Kidney (tissue), 14 donors: ENCODE data around the gene SPON1. TPM values are rescaled to one million over a fixed set of nuclear protein-coding genes. Genes with fewer than 3 reads are reported as not detected.

ENCODE experiments used
- DNase-seq, 5 donors: peaks; one replicate each; pipeline ENCODE4 v3.0.0-alpha.2; 2013 to 2020
- FAIRE-seq: peaks from 2 replicates; lab custom pipeline; 2012; peaks lifted over from hg19 to GRCh38; lab: Jason Lieb, UNC
- H3K27ac ChIP-seq, 2 donors: one replicate each; pipeline ENCODE4 v1.7.0; 2013; ENCODE audit warnings: low read depth in 2 of 2, low read length in 2 of 2, inconsistent platforms in 1 of 2
- H3K27me3 ChIP-seq: one replicate; pipeline ENCODE4 v1.7.1; 2013; ENCODE audit warnings: low read length, inconsistent platforms; ENCODE audit not compliant: control insufficient read depth, insufficient read depth
- H3K36me3 ChIP-seq, 3 donors: one replicate each; pipeline versions ENCODE4 v1.7.0 to v1.7.1; 2013; ENCODE audit warnings: low read length in 3 of 3, control low read depth in 1 of 3, inconsistent platforms in 1 of 3; ENCODE audit not compliant: insufficient read depth in 3 of 3, control insufficient read depth in 2 of 3
- H3K4me1 ChIP-seq, 3 donors: one replicate each; pipeline versions ENCODE4 v1.7.0 to v1.7.1; 2013; ENCODE audit warnings: low read length in 3 of 3, inconsistent platforms in 1 of 3, low read depth in 1 of 3; ENCODE audit not compliant: control insufficient read depth in 2 of 3, insufficient read depth in 2 of 3
- H3K4me3 ChIP-seq, 3 donors: one replicate each; pipeline versions ENCODE4 v1.7.0 to v1.8.1; 2013; ENCODE audit warnings: low read length in 3 of 3, control low read depth in 1 of 3, inconsistent platforms in 1 of 3
- H3K9ac ChIP-seq, 3 donors: one replicate each; pipeline versions ENCODE4 v1.7.0 to v1.7.1; 2013; ENCODE audit warnings: low read length in 3 of 3, control low read depth in 1 of 3, inconsistent platforms in 1 of 3
- H3K9me3 ChIP-seq, 3 donors: one replicate each; pipeline versions ENCODE4 v1.7.0 to v1.7.1; 2013; ENCODE audit warnings: low read length in 3 of 3, control low read depth in 1 of 3, inconsistent platforms in 1 of 3; ENCODE audit not compliant: control insufficient read depth in 2 of 3, insufficient read depth in 1 of 3
- CTCF ChIP-seq: IDR thresholded peaks from 3 replicates; pipeline ENCODE4 v1.5.1; 2012; ENCODE audit warnings: mild to moderate bottlenecking, moderate library complexity, borderline replicate concordance; ENCODE audit not compliant: insufficient read depth; ENCODE audit errors: extremely low read depth
- intact Hi-C: fragments of 100-400 bp; cut with DNase I; formaldehyde crosslinking; loops from one replicate; pipeline ENCODE4 v1.11.1; 2022
- polyA plus RNA-seq: library from polyadenylated mRNA; stranded (reverse); fragments of 350-450 nt; fragmentation: Illumina TruSeq; extraction: RNeasy Lipid Tissue Mini Kit (QIAGEN cat#74804); gene quantifications from one replicate; pipeline ENCODE4 v1.2.3, GENCODE V29; 2014; ENCODE audit warnings: low read depth, low replicate concordance; ENCODE audit not compliant: insufficient read depth
- total RNA-seq: library from RNA; stranded (reverse); fragmentation: NEBNext Ultra II Directional; extraction: Animal tissue kit (Norgen Biotek cat#: 25700); gene quantifications from one replicate; pipeline ENCODE4 v1.2.1, GENCODE V29; 2021
- donor health status: control.
- donor health status: control.
- donor health status: control.
- donor health status: control.
- donor health status: control.
- donor health status: DM: yes; HTN: yes; CAD: no.
- donor health status: Normal renal cell carcinoma (clear cell type).

The SPON1 gene
- total and polyA plus RNA-seq, 2 donors from 2014 or later: 3.8 to 77.9 TPM

GRCh38 chr11:14065141-14065540, 102.6 kb downstream of the SPON1 start:
- FAIRE-seq (no peak), DNase-seq (no peak)
- intact Hi-C loops: no loop called here
- H3K4me3 ChIP-seq: no peak overlapping the region
- H3K36me3 ChIP-seq: no peaks in the 10 kb centered on the region
- no peaks in the 10 kb centered on the region for H3K4me1 ChIP-seq
- no peak overlapping the region for H3K9ac ChIP-seq
- no peak overlapping the region for H3K27ac ChIP-seq
- H3K27me3 ChIP-seq: no peaks in the 10 kb centered on the region
- H3K9me3 ChIP-seq: no peaks in the 10 kb centered on the region
- no peak for TF ChIP-seq CTCF

GRCh38 chr11:14065681-14066080, 103.2 kb downstream of the SPON1 start:
- Histone ChIP-seq H3K9me3 (no peaks in the 10 kb centered on the region), H3K9ac (no peak overlapping the region), H3K4me1 (no peaks in the 10 kb centered on the region), H3K4me3 (no peak overlapping the region), H3K27ac (no peak overlapping the region), H3K36me3 (no peaks in the 10 kb centered on the region), H3K27me3 (no peaks in the 10 kb centered on the region)
- no peak for FAIRE-seq
- intact Hi-C loops: no loop called here
- TF ChIP-seq CTCF: no peak
- no peak for DNase-seq

- Histone ChIP-seq H3K9ac (no peak overlapping the region), H3K9me3 (no peaks in the 10 kb centered on the region), H3K4me1 (no peaks in the 10 kb centered on the region), H3K36me3 (no peaks in the 10 kb centered on the region), H3K4me3 (no peak overlapping the region), H3K27ac (no peak overlapping the region), H3K27me3 (no peaks in the 10 kb centered on the region)
- DNase-seq: no peak
- TF ChIP-seq CTCF: no peak
- intact Hi-C loops: no loop called here
- no peak for FAIRE-seq
These were observed 105.2 kb downstream of the SPON1 start for GRCh38 chr11:14067686-14068085.

- Histone ChIP-seq H3K36me3 (no peaks in the 10 kb centered on the region), H3K4me3 (no peak overlapping the region), H3K27ac (no peak overlapping the region), H3K9ac (no peak overlapping the region), H3K4me1 (no peaks in the 10 kb centered on the region), H3K27me3 (no peaks in the 10 kb centered on the region), H3K9me3 (no peaks in the 10 kb centered on the region)
- TF ChIP-seq CTCF: no peak
- intact Hi-C loops: no loop called here
- FAIRE-seq (no peak), DNase-seq (no peak)
These were observed 108.4 kb downstream of the SPON1 start for GRCh38 chr11:14070896-14071295.
